Lower lobe of right lung (tissue), 2 donors: ENCODE results near the gene GLB1L2. TPM values are rescaled to one million over a fixed set of nuclear protein-coding genes. Genes with fewer than 3 reads are reported as not detected.

Experiments
- ATAC-seq, 2 donors: fragments of 200-7000 bp; cut with Tn5 transposase; one replicate each; pipeline ENCODE4 v1.9.1; 2020 to 2022; ENCODE audit warnings: mild to moderate bottlenecking in 2 of 2, moderate library complexity in 2 of 2
- DNase-seq: peaks from one replicate; pipeline ENCODE4 v3.0.0-alpha.2; 2020
- H3K27ac ChIP-seq: fragments of 200-600 bp; one replicate; pipeline ENCODE4 v1.8.0; 2022
- H3K27me3 ChIP-seq: fragments of 200-600 bp; one replicate; pipeline ENCODE4 v1.8.0; 2022; ENCODE audit warnings: low read depth
- H3K36me3 ChIP-seq: fragments of 200-600 bp; one replicate; pipeline ENCODE4 v1.8.0; 2022; ENCODE audit warnings: mild to moderate bottlenecking
- H3K4me1 ChIP-seq: fragments of 200-600 bp; one replicate; pipeline ENCODE4 v1.8.0; 2022
- H3K4me3 ChIP-seq: fragments of 200-600 bp; one replicate; pipeline ENCODE4 v1.8.0; 2022; ENCODE audit warnings: mild to moderate bottlenecking
- H3K9me3 ChIP-seq: fragments of 200-600 bp; one replicate; pipeline ENCODE4 v1.8.0; 2022
- CTCF ChIP-seq: fragments of 200-600 bp; IDR thresholded peaks from one replicate; pipeline ENCODE4 v1.8.0; 2022; ENCODE audit warnings: antibody characterized with exemption, mild to moderate bottlenecking
- intact Hi-C: fragments of 100-400 bp; cut with DNase I; formaldehyde crosslinking; loops from one replicate; pipeline ENCODE4 v1.11.0; 2022
- total RNA-seq: library from RNA; stranded (reverse); fragmentation: NEBNext Ultra II Directional; extraction: Animal tissue kit (Norgen Biotek cat#: 25700); gene quantifications from one replicate; pipeline ENCODE4 v1.2.1, GENCODE V29; 2021
- donor health status: DM: no; HTN: yes; CAD: no; lungs with severe emphysema.

The GLB1L2 gene
- total RNA-seq, 1 donor from 2014 or later, result 5.1 TPM

GRCh38 chr11:134394311-134394710, 62.5 kb downstream of the GLB1L2 start:
- Histone ChIP-seq H3K9me3 (no peaks in the 10 kb centered on the region), H3K27me3 (peaks cover 7% of the 10 kb centered on the region), H3K36me3 (no peaks in the 10 kb centered on the region), H3K4me3 (no peak overlapping the region), H3K27ac (no peak overlapping the region), H3K4me1 (no peaks in the 10 kb centered on the region)
- intact Hi-C loops, result no loop called here
- TF ChIP-seq CTCF, result no peak
- no peak for ATAC-seq
- no peak for DNase-seq

GRCh38 chr11:134395002-134395401, 63.2 kb downstream of the GLB1L2 start:
- ATAC-seq, result no peak
- Histone ChIP-seq H3K9me3 (no peaks in the 10 kb centered on the region), H3K4me1 (no peaks in the 10 kb centered on the region), H3K4me3 (no peak overlapping the region), H3K27ac (no peak overlapping the region), H3K36me3 (no peaks in the 10 kb centered on the region), H3K27me3 (peaks cover 8% of the 10 kb centered on the region)
- DNase-seq, result no peak
- intact Hi-C loops, result no loop called here
- no peak for TF ChIP-seq CTCF

GRCh38 chr11:134397304-134398078, 65.7 kb downstream of the GLB1L2 start:
- peaks cover 4% of the 10 kb centered on the region for H3K27me3 ChIP-seq
- no peaks in the 10 kb centered on the region for H3K9me3 ChIP-seq
- no peak overlapping the region for H3K4me3 ChIP-seq
- ATAC-seq (no peak), DNase-seq (no peak)
- intact Hi-C loops, result no loop called here
- TF ChIP-seq CTCF, result no peak
- H3K4me1 ChIP-seq, result no peaks in the 10 kb centered on the region
- H3K36me3 ChIP-seq, result no peaks in the 10 kb centered on the region
- no peak overlapping the region for H3K27ac ChIP-seq

GRCh38 chr11:134398079-134398444, 66.3 kb downstream of the GLB1L2 start:
- H3K9me3 ChIP-seq, result no peaks in the 10 kb centered on the region
- no peak overlapping the region for H3K4me3 ChIP-seq
- DNase-seq (no peak), ATAC-seq (peak in 1 of 2 donors; percentile 47)
- intact Hi-C loops, result no loop called here
- H3K36me3 ChIP-seq, result no peaks in the 10 kb centered on the region
- TF ChIP-seq CTCF, result no peak
- peaks cover 4% of the 10 kb centered on the region for H3K27me3 ChIP-seq
- no peak overlapping the region for H3K27ac ChIP-seq
- no peaks in the 10 kb centered on the region for H3K4me1 ChIP-seq

GRCh38 chr11:134398644-134399292, 67.0 kb downstream of the GLB1L2 start:
- Histone ChIP-seq H3K36me3 (no peaks in the 10 kb centered on the region), H3K27me3 (peaks cover 4% of the 10 kb centered on the region), H3K4me3 (no peak overlapping the region), H3K9me3 (no peaks in the 10 kb centered on the region), H3K27ac (no peak overlapping the region), H3K4me1 (no peaks in the 10 kb centered on the region)
- TF ChIP-seq CTCF, result no peak
- ATAC-seq (no peak), DNase-seq (no peak)
- intact Hi-C loops, result no loop called here
